Cardiac fibroblast (primary cell): ENCODE measurements around the gene NR3C1.

Experiments used
- DNase-seq, 2 donors: peaks; one replicate each; pipeline versions ENCODE4 v3.0.0 to v3.0.0-alpha.2; 2010; ENCODE audit warnings: low read depth in 2 of 2
- H3K4me3 ChIP-seq, 2 donors: replicated peaks in 1 of 2; 1 replicate in 1 of 2; 2 replicates in 1 of 2; pipeline ENCODE4 v1.5.1; 2011; ENCODE audit warnings: low read depth in 2 of 2, low read length in 2 of 2, mild to moderate bottlenecking in 2 of 2, moderate library complexity in 1 of 2
- TF ChIP-seq, protein P1 (sequence below): IDR thresholded peaks from one replicate; pipeline ENCODE4 v1.5.1; 2011; ENCODE audit warnings: low read depth, mild to moderate bottlenecking, low read length, inconsistent platforms

Gene NR3C1

GRCh38 chr5:143347698-143348344 lies 55.7 kb downstream of the NR3C1 start:
- no peak overlapping the region for H3K4me3 ChIP-seq
- TF ChIP-seq, protein P1, sequence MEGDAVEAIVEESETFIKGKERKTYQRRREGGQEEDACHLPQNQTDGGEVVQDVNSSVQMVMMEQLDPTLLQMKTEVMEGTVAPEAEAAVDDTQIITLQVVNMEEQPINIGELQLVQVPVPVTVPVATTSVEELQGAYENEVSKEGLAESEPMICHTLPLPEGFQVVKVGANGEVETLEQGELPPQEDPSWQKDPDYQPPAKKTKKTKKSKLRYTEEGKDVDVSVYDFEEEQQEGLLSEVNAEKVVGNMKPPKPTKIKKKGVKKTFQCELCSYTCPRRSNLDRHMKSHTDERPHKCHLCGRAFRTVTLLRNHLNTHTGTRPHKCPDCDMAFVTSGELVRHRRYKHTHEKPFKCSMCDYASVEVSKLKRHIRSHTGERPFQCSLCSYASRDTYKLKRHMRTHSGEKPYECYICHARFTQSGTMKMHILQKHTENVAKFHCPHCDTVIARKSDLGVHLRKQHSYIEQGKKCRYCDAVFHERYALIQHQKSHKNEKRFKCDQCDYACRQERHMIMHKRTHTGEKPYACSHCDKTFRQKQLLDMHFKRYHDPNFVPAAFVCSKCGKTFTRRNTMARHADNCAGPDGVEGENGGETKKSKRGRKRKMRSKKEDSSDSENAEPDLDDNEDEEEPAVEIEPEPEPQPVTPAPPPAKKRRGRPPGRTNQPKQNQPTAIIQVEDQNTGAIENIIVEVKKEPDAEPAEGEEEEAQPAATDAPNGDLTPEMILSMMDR, result no peak
- no peak for DNase-seq

- TF ChIP-seq, protein P1, result no peak
- no peak overlapping the region for H3K4me3 ChIP-seq
- no peak for DNase-seq
Measured at GRCh38 chr5:143347046-143347445, 56.4 kb downstream of the NR3C1 start.

DNA sequence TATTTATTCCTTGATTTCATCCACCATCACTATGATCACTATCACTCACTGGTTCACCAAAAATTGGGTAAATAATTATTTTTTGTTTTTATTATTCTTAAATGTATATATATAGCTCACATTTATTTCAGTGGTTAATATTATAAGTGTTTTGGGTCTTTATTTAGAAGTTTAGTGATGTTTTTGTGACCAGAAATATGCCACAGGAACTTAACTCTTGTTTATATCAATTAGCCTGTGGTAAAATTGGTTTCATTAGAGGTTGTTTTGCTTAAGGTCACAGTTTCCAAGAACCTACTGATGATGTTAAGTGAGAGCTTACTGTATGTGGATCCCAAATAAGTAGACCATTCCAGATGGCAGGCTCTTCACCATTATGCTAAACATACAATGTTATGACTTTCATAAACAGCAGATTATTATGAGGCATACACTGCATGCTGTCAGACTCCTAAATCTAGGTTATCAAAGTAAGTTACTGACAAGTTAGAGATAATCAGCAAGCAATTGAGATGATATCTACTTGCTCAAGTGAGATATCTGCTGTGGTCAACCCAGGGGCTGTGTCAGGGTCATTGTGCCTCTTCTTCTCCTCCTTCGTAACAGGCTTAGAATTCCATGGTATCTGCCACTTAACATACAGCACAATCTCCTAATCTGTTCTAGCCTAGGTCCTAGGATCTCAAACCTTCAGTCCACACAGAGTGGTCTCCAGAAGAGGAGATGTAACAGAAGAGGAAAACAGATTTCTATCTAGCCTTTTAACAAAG lies 57.6 kb downstream of the NR3C1 start:
- no peak for DNase-seq
- TF ChIP-seq, protein P1, result no peak
- H3K4me3 ChIP-seq, result no peak overlapping the region

GRCh38 chr5:143343042-143343441 lies 60.4 kb downstream of the NR3C1 start:
- H3K4me3 ChIP-seq, result no peak overlapping the region
- DNase-seq, result no peak
- TF ChIP-seq, protein P1, result no peak

DNA sequence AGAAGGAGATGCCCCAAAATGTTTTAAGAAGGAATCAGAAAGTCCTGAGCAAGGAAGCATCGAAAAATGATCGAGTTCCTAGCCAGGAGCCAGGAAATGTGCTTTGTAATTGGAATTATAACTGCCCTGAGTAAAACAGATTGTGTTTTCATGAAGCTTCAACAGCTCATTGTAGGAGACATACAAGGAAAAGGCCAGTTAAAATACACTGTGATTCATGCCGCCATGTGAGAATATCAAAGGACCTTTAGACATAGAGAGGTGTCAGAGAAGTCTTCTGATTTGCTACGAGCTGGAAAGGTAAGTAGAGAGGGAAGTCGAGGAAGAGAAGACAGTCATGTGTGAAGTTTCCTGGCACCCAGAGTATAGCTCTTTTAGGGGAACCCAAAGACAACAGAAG lies 60.9 kb downstream of the NR3C1 start:
- H3K4me3 ChIP-seq, result no peak overlapping the region
- TF ChIP-seq, protein P1, result no peak
- DNase-seq, result no peak

DNA sequence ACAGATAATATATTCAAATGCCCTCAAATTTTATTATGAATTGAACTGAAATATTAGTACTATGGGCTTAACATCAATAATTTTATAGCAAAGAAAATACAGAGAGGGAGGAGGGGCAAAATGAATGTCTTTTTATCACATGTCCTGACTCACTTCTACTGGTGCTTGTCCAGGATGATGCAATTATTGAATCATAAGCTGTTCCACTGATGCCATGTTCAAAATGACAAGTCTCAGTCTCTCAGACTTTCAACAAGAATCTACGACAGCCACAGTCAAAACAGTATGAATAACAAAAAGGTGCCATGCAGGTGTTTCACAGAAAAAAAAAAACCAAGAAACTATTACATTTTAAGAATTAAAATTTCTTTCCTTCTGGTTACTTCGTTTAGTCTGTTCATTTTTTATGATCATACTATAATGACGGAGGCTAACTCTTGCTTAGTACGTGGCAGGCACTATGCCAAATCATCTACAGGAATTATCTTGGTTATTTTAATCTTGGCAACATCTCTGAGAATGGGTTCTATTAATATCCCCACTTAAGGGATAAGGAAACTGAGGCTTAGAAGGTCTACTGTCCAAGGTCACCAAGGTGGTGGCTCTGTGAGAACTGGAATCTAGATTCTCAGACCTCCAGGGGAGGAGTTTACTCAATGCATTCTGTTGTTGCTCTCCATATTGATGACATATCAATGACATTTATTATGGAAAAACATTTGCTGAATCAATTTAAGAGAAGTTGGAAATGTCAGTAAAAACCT lies 61.5 kb downstream of the NR3C1 start:
- DNase-seq, result peak; percentile 59 to 87
- TF ChIP-seq, protein P1, result no peak
- H3K4me3 ChIP-seq, result no peak overlapping the region
